ENCODE measurements around the gene FOXO3. TPM values are rescaled to one million over a fixed set of nuclear protein-coding genes. Genes with fewer than 3 reads are reported as not detected.

Gene FOXO3
- total and polyA plus RNA-seq, 2 of the 13 experiments (the other 11 are each of a cell fraction or from before 2014, with no cell fraction given), result 16.0 to 22.5 TPM

DNA sequence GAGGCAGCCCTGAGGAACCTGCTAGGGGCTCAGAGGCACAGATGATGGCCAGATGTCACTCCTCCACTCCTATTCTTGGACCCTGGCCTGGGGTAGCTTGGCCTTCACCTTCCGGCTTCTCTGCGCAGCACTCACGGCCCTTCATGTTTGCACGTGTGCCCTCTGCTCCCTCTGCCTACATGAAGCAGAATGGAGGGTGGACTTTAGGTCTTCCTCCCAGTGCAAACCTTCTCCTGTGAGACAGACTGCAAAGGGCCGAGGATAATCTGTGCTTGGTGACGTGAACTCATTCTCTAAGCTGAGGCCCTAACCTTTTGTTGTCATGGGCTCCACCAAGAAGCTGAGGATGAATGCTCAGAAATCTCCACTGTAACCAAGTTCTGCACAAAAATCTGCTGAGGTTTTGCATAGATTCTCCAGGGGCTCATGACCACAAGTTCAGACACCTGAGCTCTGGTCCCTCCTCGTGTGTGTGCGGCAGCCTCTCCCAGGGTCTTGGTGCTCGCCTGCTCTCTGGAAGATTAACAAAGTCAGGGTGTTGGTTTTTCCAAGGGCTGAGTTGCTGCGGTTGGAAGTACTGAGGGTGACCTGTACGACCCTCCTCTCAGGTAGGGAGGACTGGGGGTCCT, 25.5 kb upstream of the FOXO3 start (continued):
- TF ChIP-seq, protein P1, sequence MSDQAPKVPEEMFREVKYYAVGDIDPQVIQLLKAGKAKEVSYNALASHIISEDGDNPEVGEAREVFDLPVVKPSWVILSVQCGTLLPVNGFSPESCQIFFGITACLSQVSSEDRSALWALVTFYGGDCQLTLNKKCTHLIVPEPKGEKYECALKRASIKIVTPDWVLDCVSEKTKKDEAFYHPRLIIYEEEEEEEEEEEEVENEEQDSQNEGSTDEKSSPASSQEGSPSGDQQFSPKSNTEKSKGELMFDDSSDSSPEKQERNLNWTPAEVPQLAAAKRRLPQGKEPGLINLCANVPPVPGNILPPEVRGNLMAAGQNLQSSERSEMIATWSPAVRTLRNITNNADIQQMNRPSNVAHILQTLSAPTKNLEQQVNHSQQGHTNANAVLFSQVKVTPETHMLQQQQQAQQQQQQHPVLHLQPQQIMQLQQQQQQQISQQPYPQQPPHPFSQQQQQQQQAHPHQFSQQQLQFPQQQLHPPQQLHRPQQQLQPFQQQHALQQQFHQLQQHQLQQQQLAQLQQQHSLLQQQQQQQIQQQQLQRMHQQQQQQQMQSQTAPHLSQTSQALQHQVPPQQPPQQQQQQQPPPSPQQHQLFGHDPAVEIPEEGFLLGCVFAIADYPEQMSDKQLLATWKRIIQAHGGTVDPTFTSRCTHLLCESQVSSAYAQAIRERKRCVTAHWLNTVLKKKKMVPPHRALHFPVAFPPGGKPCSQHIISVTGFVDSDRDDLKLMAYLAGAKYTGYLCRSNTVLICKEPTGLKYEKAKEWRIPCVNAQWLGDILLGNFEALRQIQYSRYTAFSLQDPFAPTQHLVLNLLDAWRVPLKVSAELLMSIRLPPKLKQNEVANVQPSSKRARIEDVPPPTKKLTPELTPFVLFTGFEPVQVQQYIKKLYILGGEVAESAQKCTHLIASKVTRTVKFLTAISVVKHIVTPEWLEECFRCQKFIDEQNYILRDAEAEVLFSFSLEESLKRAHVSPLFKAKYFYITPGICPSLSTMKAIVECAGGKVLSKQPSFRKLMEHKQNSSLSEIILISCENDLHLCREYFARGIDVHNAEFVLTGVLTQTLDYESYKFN (CRISPR knock-in tag; conservative IDR thresholded peaks at IDR 0.05), result 0 out of 2 replicates have a peak, but pooled peaks have one; percentile 14
- peak; percentile 35; the same call in 1 of the 2 replicates for TF ChIP-seq ZFX (CRISPR knock-in tag; IDR thresholded peaks at IDR 0.05; ENCODE audit: low read depth)
- peak; percentile 32; the same call in 1 of the 2 replicates for TF ChIP-seq NR2F6 (IDR thresholded peaks at IDR 0.05)
- no peak for TF ChIP-seq NR2F6 (CRISPR knock-in tag; IDR thresholded peaks at IDR 0.05)
- no peak for TF ChIP-seq GABPA (IDR thresholded peaks at IDR 0.05; ENCODE audit: low read depth, low read length)
- no peak for TF ChIP-seq GABPA (CRISPR knock-in tag; IDR thresholded peaks at IDR 0.05; ENCODE audit: low read depth)
- TF ChIP-seq MXI1 (IDR thresholded peaks at IDR 0.05; ENCODE audit: borderline replicate concordance, low read depth, low read length), result no peak
- peak; percentile 74 for TF ChIP-seq BHLHE40 (IDR thresholded peaks at IDR 0.05; ENCODE audit: low read length)
- TF ChIP-seq ZNF121 (CRISPR knock-in tag; IDR thresholded peaks at IDR 0.05), result no peak
- no peak for TF ChIP-seq ZNF598 (CRISPR knock-in tag; IDR thresholded peaks at IDR 0.05; ENCODE audit: borderline replicate concordance)
- TF ChIP-seq, protein P2, sequence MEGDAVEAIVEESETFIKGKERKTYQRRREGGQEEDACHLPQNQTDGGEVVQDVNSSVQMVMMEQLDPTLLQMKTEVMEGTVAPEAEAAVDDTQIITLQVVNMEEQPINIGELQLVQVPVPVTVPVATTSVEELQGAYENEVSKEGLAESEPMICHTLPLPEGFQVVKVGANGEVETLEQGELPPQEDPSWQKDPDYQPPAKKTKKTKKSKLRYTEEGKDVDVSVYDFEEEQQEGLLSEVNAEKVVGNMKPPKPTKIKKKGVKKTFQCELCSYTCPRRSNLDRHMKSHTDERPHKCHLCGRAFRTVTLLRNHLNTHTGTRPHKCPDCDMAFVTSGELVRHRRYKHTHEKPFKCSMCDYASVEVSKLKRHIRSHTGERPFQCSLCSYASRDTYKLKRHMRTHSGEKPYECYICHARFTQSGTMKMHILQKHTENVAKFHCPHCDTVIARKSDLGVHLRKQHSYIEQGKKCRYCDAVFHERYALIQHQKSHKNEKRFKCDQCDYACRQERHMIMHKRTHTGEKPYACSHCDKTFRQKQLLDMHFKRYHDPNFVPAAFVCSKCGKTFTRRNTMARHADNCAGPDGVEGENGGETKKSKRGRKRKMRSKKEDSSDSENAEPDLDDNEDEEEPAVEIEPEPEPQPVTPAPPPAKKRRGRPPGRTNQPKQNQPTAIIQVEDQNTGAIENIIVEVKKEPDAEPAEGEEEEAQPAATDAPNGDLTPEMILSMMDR (CRISPR knock-in tag; IDR thresholded peaks at IDR 0.05), result 0 out of 2 replicates have a peak, but pooled peaks have one; percentile 10
- TF ChIP-seq EP300 (IDR thresholded peaks at IDR 0.05; ENCODE audit: low read depth in 2 of 2, low read length in 2 of 2), result 0 out of 4 replicates have a peak, but pooled peaks of 1 of the 2 experiments have one; percentile 3
- no peak for TF ChIP-seq EP300 (CRISPR knock-in tag; IDR thresholded peaks at IDR 0.05; ENCODE audit: borderline replicate concordance)
- no peak for TF ChIP-seq ATAD3A (CRISPR knock-in tag; IDR thresholded peaks at IDR 0.05)
- no peak for TF ChIP-seq HNRNPL (IDR thresholded peaks at IDR 0.05; ENCODE audit: low read depth, low read length)
- no peak for TF ChIP-seq ZZZ3 (CRISPR knock-in tag; IDR thresholded peaks at IDR 0.05; ENCODE audit: borderline replicate concordance)
- TF ChIP-seq, protein P3, sequence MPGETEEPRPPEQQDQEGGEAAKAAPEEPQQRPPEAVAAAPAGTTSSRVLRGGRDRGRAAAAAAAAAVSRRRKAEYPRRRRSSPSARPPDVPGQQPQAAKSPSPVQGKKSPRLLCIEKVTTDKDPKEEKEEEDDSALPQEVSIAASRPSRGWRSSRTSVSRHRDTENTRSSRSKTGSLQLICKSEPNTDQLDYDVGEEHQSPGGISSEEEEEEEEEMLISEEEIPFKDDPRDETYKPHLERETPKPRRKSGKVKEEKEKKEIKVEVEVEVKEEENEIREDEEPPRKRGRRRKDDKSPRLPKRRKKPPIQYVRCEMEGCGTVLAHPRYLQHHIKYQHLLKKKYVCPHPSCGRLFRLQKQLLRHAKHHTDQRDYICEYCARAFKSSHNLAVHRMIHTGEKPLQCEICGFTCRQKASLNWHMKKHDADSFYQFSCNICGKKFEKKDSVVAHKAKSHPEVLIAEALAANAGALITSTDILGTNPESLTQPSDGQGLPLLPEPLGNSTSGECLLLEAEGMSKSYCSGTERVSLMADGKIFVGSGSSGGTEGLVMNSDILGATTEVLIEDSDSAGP (CRISPR knock-in tag; IDR thresholded peaks at IDR 0.05; ENCODE audit: borderline replicate concordance), result 0 out of 2 replicates have a peak, but pooled peaks have one; percentile 20
- TF ChIP-seq, protein P4, sequence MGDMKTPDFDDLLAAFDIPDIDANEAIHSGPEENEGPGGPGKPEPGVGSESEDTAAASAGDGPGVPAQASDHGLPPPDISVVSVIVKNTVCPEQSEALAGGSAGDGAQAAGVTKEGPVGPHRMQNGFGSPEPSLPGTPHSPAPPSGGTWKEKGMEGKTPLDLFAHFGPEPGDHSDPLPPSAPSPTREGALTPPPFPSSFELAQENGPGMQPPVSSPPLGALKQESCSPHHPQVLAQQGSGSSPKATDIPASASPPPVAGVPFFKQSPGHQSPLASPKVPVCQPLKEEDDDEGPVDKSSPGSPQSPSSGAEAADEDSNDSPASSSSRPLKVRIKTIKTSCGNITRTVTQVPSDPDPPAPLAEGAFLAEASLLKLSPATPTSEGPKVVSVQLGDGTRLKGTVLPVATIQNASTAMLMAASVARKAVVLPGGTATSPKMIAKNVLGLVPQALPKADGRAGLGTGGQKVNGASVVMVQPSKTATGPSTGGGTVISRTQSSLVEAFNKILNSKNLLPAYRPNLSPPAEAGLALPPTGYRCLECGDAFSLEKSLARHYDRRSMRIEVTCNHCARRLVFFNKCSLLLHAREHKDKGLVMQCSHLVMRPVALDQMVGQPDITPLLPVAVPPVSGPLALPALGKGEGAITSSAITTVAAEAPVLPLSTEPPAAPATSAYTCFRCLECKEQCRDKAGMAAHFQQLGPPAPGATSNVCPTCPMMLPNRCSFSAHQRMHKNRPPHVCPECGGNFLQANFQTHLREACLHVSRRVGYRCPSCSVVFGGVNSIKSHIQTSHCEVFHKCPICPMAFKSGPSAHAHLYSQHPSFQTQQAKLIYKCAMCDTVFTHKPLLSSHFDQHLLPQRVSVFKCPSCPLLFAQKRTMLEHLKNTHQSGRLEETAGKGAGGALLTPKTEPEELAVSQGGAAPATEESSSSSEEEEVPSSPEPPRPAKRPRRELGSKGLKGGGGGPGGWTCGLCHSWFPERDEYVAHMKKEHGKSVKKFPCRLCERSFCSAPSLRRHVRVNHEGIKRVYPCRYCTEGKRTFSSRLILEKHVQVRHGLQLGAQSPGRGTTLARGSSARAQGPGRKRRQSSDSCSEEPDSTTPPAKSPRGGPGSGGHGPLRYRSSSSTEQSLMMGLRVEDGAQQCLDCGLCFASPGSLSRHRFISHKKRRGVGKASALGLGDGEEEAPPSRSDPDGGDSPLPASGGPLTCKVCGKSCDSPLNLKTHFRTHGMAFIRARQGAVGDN (CRISPR knock-in tag; IDR thresholded peaks at IDR 0.05), result peak; percentile 45
- peak; percentile 29; the same call in 1 of the 2 replicates for TF ChIP-seq MTA1 (CRISPR knock-in tag; IDR thresholded peaks at IDR 0.05; ENCODE audit: borderline replicate concordance)
